ENCODE data around the gene APOBEC3A.
"Not testable (repeated sequence)": the region's sequence is repeated elsewhere in the genome, so short reads cannot be mapped to it uniquely, and the experiment has no call there.

APOBEC3A gene

DNA sequence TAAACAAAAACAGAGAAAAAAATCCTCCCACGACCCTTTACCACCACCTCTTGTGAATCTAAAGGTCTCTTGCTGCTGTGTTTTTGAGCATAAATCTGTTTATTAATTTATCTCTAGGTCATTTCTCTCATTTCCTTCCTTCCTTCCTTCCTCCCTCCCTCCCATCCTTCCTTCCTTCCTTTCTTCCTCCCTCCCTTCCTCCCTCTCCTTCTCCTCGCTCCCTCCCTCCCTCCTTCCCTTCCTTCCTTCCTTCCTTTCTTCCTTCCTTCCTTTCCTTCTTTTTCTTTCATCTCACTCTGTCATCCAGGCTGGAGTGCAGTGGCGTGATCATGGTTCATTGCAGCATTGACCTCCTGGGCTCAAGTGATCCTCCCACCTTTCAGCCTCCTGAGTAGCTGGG lies 13.5 kb upstream of the APOBEC3A start:
- DNase-seq, result no peak

DNA sequence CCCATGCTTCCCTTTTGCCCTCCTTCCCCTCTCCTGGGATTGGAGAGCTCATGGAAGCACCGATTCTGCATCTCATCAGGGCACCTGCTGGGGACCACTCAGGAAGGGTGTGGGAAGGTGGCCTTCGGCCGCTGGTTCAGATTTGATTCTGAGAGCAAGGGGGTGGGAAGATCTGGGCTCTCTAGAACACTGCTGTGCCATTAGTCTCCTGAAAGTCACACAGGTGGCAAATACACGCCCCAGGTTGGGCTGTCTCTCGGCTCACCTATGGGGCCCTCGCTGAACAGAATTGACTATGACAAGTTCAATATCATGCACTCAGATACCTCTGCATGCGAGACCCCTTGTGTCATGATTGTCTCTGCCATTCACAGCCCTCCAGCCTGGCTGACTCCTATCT lies 12.8 kb upstream of the APOBEC3A start:
- DNase-seq, result no peak

DNA sequence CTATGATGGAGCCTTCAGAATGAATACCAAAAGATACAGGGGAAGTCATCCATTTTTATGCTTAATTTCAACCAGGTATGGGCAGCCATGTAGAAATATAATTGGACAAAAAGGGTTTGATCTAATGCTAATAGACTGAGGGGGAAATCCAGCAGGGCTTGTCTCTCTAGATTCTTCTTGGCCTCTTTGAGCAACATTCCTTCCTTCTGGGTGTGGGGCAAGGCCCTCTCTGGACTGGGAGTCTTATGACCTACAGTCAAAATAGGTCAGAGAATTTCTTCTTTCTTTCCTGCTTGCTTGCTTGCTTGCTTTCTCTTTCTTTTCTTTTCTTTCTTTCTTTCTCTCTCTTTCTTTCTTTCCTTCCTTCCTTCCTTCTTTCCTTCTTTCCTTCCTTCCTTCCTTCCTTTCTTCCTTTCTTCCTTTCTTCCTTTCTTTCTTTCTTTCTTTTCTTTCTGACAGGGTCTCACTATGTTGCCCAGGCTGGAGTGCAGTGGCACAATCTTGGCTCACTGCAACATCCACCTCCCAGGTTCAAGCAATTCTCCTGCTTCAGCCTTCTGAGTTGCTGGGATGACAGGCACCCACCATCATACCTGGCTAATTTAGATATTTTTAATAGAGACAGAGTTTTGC lies 11.6 kb upstream of the APOBEC3A start:
- not testable (repeated sequence) for DNase-seq

DNA sequence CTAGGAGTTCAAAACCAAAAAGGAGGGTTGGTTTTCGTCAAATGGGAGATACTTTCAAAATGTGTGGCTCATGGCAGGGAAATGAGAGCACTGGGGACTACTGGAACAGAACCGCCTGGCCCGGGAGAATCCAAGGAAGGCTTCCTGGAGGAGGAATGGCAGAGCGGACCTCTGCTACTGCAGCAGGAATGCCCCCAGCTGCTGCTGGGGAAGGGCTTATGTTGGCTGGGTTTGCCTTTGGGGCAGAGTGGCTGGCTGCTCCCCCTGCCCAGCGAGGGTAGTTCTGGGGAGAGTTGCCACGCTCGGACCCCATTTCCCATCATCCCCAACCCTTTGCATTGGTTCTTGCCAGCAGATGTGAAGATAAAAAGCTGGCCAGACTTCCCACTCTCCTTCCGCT lies 10.6 kb upstream of the APOBEC3A start:
- no peak for DNase-seq

DNA sequence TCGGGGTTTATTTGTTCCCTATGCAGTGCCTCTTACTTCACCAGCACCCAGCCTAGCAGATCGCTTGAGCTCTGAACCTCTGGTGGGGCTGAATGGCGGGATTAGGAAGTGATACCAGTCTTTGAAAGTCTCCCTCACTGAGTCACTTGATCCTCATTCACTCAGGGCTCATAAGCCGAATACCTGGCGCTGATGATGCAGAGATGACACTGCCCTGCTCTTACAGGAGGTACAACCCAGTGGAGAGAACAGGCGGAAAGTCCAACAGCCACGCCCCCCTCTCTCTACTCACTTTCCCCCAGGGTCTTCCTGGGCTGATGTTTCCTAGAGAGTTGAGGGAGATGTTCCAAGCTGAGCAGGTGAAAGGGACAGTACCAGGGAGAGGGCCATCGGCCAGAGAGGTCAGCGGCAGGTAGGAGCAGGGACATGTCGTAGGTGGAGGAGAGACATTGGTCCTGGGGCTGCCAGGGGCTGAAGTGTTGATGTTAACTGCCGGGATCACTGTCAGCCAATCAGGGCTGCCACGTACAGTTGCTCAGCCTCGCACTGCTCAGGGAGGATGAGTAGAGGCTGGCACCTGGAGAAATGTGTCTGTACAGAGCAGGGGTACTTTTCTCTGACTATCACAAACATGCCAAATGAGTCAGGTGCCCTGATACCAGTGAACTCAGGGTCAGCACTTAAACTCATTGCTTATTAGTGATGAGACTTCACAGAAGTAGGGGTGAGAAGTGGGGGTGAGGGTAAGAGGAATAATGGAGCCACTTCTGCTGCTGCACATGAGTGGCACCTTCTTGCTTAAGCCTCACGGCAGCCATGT lies 9.9 kb upstream of the APOBEC3A start:
- DNase-seq, result peak; percentile 59 to 66

DNA sequence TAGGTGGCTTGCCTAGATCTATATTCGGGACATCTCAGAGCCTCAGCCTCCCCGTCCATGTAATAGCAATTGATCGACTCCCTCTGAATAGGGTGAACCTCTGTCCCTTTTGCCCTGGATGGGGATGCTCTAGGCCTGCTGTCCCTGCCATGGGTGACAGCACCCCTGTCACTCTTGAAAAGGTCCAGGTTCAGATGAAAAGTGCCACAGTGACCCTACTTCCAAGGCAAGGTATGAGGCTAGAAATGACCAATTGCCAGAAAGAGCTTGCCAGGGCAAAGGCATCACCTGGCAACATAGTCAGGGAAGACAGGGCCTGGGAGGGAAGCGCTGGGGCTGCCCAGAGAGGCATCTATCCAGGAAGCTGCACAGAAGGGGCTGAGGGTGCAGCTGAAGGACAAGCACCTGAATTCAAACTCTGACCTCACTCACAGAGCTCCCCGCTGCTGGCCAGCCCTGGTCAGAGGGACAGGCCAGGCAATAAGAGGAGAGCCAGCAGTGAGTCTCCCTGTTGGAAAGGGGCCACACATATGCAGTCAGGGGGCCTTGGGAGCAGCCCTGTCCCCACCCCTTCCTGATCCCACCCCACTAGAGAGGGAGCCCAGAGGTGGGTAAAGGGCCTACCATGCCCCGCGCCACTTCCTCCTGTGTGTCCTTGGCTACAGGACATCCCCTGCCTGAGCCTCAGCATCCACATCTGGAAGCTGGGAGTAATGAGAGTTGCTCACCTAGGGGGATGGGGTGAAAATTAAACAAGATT lies 9.0 kb upstream of the APOBEC3A start:
- DNase-seq, result no peak

DNA sequence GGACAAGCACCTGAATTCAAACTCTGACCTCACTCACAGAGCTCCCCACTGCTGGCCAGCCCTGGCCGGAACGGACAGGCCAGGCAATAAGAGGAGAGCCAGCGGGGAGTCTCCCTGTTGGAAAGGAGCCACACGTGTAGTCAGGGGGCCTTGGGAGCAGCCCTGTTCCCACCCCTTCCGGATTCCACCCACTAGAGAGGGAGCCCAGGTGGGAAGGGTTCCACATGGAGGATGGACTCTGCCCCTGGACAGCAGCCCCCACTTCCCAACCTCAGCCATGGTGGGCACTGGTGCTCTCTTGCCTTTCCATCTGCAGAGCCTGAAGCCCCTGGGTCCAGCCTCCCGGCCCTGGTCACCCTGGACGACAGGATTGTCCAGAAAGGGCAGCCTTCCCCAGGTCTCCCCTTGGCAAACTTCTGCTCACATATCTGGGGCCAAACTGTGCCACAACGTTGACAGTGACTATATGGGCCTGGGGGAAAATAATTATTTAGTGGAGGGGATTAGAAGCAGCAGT lies 7.5 kb upstream of the APOBEC3A start:
- DNase-seq, result no peak

DNA sequence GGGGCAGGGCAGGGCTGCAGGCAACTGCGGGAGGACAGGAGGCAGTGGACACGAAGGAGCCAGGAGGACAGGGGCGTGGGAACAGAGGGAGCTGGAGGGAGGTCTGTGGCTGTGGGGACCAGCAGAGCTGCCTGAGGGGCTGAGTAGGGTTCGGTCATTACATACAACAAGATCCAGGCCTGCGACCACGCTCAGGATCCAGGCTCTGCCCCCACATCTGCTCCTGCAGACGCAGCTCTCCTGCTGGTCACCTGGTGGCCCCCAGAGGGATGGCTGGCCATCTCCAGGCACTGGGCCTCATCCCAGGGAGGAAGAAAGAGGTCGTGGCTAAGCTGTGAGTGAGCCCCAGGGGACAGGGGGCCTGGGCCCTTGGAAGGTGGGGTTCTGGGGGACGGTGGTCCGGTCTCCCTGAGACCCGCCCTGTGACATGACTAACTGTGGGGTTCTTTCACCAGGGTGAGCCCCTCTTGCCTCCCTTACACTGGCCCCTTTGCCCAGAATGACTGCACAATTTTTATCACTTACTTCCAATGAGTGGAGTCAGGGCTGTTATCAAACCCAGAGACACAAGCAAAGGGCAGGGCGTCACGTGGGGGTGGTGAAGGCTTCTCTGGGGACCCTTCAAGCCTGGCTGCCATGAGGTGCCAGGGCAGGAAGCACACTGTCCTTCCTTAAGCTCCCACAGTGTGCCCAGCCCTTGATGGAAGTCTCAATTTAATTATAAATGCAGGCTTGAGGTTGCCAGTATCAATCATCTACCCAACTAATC lies 6.7 kb upstream of the APOBEC3A start:
- DNase-seq, result no peak

DNA sequence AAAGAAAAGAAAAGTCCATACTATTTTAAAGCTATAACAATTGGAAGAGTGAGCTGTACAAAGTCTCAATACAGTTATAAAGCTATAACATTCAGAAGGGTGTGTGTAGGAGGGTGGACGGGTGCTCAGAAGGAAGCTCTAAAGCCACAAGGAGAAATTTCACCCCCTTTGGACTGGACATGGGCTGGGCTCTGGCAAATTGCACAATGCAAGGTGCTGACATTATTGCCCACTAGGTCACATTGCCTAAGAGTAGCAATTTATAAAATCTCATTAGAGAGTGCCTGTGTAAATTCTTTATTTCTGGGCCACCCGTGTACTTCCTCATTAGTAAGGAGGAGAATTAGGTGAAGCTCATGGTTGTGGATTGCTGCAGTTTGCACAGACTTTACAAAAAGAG lies 5.7 kb upstream of the APOBEC3A start:
- DNase-seq, result peak; percentile 74 to 78

DNA sequence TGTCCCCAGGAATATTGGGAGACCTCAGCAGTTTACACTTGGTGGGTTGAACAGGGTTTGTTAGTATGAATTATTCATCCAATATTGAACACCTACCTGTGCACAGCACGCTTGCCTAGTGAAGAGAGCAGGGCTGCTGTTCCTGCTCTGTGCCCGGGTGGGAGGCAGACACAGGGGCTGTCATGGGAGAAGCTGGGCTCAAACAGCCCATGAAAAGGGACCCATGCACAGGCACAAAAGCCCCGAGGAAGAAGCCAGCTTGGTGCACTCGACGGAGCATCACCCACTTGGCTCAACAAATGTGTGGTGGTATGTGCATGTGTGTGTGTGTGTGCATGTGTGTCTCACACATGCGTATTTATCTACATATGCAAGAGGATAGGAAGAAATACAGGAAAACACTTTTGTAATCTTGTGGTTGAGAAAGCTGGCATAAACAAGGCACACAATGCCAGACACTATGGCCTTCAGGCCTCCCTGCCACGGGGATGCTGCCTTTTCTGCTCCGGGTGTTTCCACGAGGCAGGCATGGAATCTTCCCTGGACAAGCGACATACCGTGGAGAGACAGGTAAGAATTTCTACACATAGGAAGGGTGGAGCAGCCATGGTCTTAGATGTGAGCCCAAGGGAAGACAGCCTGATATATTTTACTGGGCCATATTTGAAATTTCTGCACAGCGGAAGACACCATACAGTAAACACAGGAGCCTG lies 5.0 kb upstream of the APOBEC3A start:
- peak; percentile 66 to 75 for DNase-seq

DNA sequence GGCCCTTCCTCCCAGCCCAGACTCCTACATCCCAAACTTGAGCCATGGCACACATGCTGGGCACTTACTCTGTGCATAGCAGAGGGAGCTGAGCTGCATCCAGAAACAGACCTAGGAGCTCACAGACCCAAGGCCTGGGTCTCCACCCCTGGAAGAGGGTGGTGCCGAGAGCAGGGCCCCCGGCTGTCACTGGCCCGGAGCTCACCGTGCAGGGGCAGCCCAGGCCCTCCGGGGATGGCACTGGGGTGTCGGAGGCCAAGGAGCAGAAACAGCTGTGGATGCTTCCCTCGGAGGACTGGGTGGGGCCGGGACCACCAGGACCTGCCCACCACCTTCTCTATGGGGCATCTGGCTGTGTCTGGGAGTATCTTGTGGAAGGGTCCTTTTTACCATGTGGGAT lies 4.3 kb upstream of the APOBEC3A start:
- DNase-seq, result no peak

DNA sequence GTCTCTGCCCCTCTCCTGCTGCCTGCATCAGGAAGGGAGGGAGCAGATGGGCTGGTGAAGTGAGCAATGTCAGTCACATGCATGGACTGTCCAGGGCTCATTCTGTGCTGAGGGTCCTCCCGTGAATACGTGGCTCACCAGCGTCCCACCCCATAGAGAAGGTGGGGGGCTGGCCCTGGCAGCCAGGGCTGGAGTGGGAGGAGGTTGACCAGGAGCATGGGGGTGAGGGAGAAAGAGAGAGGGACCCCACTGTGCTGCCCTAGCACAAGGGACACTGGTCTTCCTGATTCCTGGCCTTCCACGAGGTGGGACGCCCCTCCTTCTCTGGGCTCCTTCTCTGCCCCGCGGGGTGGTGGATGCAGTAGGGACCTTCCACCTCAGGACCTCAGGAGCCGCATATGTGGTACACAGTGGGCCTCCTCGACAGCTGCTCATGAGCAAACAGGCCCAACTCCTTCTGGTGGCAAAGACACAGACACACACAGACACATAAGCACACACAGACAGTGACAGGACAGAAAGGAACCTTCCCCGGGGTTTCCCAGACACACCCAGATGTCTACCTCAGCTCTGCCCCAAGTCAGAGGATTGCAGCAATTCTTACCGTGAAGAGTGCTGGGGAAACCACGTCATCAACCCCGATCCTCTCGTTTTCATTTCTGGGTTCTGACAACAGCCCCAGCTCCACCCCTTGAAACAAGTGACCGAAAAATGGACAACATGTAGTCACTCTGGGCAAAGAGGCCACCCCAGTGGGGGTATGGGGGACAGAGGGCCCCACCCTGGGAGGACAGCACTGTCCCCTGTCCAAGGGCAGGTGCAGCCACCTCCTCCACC lies 3.6 kb upstream of the APOBEC3A start:
- DNase-seq, result peak; percentile 97

DNA sequence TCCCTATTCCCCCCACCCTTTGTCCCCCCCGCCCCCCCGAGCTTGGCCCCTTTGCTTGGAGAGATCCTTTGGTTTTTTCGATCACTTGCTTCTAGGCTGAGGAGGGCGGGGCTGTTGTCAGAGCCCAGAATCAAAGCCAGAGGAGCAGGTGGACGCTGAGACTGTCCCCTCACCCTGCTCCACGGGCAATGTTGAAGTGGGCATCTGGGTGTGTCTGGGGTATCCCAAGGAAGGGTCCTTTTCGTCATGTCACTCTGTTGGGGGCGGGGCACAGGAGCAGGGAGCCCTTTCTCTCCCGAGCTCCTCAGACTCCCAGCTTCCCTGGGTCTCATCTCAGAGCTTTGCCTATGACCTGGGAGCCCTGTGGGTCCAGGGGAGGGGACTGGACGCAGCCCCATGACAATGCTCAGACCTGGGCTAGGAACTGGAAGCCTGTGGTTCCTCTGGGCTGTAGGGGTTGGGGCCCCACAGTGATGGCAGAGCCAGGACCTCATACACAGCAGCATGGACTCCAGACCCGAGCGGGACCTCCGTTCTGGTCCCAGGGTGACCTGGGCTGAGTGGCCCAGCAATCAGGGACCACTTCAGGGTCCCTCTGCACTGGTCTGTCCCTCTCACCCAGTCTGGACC lies 2.9 kb upstream of the APOBEC3A start:
- DNase-seq, result no peak

DNA sequence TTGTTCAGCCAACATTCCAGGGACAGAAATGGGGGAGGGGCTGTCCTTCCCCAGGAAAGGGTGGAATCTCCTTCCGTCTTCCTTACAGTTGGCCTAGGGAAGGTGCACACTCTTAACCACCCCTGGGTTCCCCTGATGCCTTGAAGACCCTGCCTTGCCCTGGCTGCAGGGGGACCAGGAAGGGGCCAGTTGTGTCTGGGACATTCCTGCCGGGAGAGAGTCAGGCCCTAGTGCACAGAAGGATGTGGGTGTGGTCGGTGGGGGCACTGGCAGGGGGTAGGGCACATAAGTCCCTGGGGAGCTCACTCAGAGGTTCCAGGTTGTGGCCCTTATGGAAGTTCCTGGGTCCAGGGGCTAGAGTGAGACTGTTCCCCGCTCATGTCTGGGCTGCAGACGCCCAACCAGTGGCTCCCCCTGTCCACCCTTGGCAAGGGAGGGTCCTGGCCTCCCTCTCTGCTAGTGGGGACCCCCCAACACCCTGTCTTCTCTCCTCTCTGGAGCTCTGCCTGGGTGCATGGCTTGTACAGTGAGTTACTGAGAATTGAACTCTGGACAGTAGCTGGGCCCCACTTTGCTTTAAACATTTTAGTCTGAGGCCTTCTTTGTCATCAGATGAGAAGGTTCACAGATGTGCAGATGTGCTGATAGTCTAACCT lies 2.0 kb upstream of the APOBEC3A start:
- no peak for DNase-seq

DNA sequence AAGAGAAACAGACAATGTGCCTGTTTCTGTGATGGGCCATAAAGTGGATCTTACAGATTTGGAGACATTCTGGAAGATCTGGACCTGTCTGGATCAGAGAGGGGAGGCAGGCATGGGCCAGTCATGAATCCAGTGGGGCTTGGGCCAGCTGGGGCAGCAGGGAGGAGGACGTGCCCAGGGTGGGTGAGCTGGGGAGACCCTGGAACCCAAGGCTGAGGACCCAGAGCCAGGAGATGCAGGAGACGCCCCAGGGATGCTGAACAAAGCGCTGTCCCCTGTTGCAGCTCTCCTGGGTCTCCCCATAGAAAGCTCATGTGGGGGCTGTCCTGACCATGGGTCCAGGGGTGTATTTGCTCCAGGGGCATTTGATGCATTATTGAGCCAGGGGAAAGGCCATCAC lies 1.5 kb upstream of the APOBEC3A start:
- DNase-seq, result no peak

DNA sequence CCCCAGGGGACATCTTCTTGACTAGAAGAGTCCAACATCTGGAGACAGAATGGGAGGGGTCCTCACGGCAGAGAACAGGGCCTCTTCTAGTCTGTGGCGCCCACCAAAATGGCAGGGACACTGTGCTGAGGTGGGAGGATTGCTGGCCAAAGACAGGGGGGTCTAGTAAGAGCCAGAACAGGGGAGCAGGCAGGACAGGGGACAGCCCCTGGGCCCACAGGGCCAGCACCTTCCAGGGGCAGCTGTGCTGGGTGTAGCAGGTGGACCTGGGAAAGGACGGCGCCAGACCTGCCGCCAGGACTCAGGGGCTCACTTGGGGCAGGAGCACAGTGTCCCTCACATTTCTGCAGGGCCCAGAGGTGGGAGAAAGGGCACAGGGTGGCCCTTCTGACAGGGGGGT lies 858 bp upstream of the APOBEC3A start:
- no peak for DNase-seq

DNA sequence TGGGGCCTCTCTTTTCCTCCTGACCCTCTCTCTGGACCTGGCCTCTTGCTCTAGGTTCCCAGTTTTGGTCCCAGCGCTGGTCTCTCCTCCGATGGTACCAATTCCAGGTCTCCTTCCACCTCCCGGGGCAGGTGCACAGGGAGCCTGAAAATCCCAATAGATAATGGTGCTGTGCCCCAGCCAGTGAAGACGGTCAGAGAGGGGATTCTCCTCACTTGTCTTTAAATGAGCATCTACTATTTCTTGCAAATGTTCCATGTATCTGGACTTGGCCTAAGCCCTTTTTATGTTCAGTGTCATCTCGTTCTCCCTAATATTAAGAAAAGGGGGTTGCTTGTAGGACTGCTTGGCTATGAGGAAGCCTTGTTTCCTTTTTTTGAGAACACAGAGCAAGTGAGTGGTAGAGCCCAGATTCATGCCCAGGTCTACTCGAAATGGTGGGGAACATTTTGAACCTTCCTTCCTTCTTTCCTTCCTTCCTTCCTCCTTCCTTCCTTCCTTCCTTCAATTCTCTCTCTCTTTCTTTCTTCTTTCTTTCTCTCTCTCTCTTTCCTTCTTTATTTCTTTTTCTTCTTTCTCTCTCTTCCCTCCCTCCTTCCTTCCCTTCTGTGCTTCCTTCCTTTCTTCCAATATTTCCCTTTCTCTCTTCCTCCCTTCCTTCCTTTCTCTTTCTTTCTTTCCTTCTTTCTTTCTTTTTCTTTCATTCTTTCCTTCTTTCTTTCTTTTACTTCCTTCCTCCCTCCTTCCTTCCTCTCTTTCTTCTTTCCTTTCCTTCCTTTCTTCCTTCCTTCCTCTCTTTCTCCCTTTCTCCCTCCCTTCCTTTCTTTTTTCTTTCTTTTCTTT lies 620 bp downstream of the APOBEC3A start:
- peak in 1 of 2 donors; percentile 43 for DNase-seq

DNA sequence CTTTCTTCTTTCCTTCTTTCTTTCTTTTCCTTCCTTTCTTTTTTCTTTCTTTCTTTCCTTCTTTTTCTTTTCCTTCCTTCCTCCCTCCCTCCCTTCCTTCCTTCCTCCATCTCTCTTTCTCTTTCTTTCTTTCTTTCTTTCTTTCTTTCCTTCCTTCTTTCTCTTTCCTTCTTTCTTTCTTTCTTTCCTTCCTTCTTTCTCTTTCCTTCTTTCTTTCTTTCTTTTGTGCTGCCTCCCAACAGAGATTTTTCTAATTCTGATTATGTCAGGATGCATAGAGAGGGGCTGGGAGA lies 1.2 kb downstream of the APOBEC3A start:
- DNase-seq, result not testable (repeated sequence)

DNA sequence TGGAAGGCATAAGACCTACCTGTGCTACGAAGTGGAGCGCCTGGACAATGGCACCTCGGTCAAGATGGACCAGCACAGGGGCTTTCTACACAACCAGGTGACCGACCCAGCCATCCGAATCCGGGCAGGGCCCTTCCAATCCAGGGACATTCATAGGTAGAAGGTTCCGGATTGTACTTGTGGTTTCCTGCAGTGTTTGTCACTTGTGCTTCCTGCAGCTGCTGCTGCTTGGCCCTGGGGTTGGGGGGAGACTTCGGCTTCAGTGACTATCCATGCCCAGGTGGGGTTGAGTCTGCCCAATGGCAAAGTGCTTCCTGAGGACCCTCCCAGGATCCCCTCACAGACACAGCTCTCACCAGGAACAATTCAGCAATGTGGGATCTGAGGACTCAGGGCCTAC lies 2.2 kb downstream of the APOBEC3A start:
- no peak for DNase-seq

Measured in inflammatory macrophage treated with lipopolysaccharide for 1 hour (primary cell).